Loucy (cell line): ENCODE measurements around the gene PRR23A.

Experiments used
- H2AFZ ChIP-seq: fragments of 200-600 bp; sonication (generic); 2 replicates; pipeline ENCODE4 v1.6.0; 2016; ENCODE audit warnings: antibody characterized with exemption, mild to moderate bottlenecking, low read length, moderate library complexity
- H3F3A ChIP-seq: fragments of 200-600 bp; 2 replicates; pipeline ENCODE4 v1.6.0; 2016; ENCODE audit warnings: antibody characterized with exemption, low read depth, mild to moderate bottlenecking
- H3K27me3 ChIP-seq: fragments of 200-600 bp; sonication (generic); 2 replicates; pipeline ENCODE4 v1.6.1; 2014; ENCODE audit warnings: low read length, mild to moderate bottlenecking; ENCODE audit not compliant: insufficient read depth, poor library complexity, severe bottlenecking
- H3K36me3 ChIP-seq: fragments of 200-600 bp; sonication (generic); 2 replicates; pipeline ENCODE4 v1.6.1; 2016; ENCODE audit warnings: low read length; ENCODE audit not compliant: insufficient read depth
- H3K4me1 ChIP-seq: fragments of 200-600 bp; sonication (generic); 2 replicates; pipeline ENCODE4 v1.5.1; 2014; ENCODE audit warnings: low read length, mild to moderate bottlenecking; ENCODE audit not compliant: insufficient read depth, poor library complexity, severe bottlenecking
- H3K4me2 ChIP-seq: fragments of 200-600 bp; sonication (generic); 2 replicates; pipeline ENCODE4 v1.6.0; 2014; ENCODE audit warnings: antibody characterized with exemption, low read length, low read depth, mild to moderate bottlenecking; ENCODE audit not compliant: poor library complexity, severe bottlenecking
- H3K4me3 ChIP-seq: fragments of 200-600 bp; sonication (generic); 2 replicates; pipeline ENCODE4 v1.5.1; 2014; ENCODE audit warnings: low read length, mild to moderate bottlenecking, mixed read lengths; ENCODE audit not compliant: poor library complexity, severe bottlenecking
- H3K79me2 ChIP-seq: fragments of 200-600 bp; sonication (generic); 2 replicates; pipeline ENCODE4 v1.6.1; 2014; ENCODE audit warnings: low read length; ENCODE audit not compliant: insufficient read depth
- H3K9ac ChIP-seq: fragments of 200-600 bp; sonication (generic); 2 replicates; pipeline ENCODE4 v1.6.0; 2014; ENCODE audit warnings: mild to moderate bottlenecking, low read depth, low read length, moderate library complexity; ENCODE audit not compliant: poor library complexity, severe bottlenecking
- H3K9me2 ChIP-seq: fragments of 200-600 bp; sonication (generic); replicated peaks from 2 replicates; pipeline ENCODE4 v1.6.1; 2016; ENCODE audit warnings: low read depth, low read length, mixed read lengths
- H3K9me3 ChIP-seq: fragments of 200-600 bp; sonication (generic); 2 replicates; pipeline ENCODE4 v1.6.1; 2014; ENCODE audit warnings: mild to moderate bottlenecking, antibody characterized with exemption, low read length, low read depth; ENCODE audit not compliant: insufficient read depth
- H4K20me1 ChIP-seq: fragments of 200-600 bp; sonication (generic); 2 replicates; pipeline ENCODE4 v1.6.0; 2014; ENCODE audit warnings: antibody characterized with exemption, low read length, mild to moderate bottlenecking; ENCODE audit not compliant: insufficient read depth, poor library complexity, severe bottlenecking
- EZH2phosphoT487 ChIP-seq: fragments of 200-600 bp; IDR thresholded peaks from 2 replicates; pipeline ENCODE4 v1.6.1; 2018; ENCODE audit warnings: antibody characterized with exemption, mild to moderate bottlenecking, moderate library complexity, borderline replicate concordance
- TF ChIP-seq, protein P1 (sequence below): fragments of 200-600 bp; sonication (generic); conservative IDR thresholded peaks from 2 replicates; pipeline ENCODE4 v1.5.1; 2014; ENCODE audit warnings: mild to moderate bottlenecking, antibody characterized with exemption, low read length

The PRR23A gene

DNA sequence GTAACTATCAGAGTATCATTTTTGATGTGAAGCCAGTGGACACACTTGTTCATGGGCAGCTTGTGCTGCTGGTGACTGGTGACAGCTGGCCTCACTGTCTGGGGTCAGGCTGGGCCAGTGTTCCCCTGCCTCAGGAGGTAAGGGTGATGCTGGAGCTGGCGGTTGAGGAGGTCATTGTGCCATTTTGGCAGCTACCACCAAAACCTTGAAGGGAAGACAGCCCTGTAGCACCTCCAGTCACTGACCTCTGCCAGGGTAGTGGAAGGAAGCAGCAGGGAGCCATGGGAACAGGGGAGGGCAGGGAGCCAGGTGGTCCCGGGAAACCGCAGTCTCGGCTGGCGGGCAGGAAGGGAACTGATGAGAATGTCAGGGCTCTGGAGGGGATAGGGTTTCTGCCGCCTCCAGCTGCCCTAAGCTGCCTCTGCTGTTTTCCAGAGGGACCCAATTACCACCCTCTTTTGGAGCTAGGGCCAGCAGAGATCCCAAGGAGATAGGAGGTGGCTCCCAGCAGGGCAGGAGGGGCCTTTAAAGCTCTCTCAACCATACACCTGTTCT, 34.2 kb downstream of the PRR23A start:
- Histone ChIP-seq H3K79me2 (no peaks in the 10 kb centered on the region), H3F3A (no peaks in the 10 kb centered on the region), H3K9me2 (no peaks in the 10 kb centered on the region), H4K20me1 (no peaks in the 10 kb centered on the region), H3K4me3 (no peak overlapping the region), H3K9ac (no peak overlapping the region), H3K4me1 (peaks cover 10% of the 10 kb centered on the region), H2AFZ (no peak overlapping the region), H3K9me3 (no peaks in the 10 kb centered on the region), H3K27me3 (no peaks in the 10 kb centered on the region), H3K4me2 (no peak overlapping the region), H3K36me3 (no peaks in the 10 kb centered on the region)
- TF ChIP-seq EZH2phosphoT487: no peak
- TF ChIP-seq, protein P1, sequence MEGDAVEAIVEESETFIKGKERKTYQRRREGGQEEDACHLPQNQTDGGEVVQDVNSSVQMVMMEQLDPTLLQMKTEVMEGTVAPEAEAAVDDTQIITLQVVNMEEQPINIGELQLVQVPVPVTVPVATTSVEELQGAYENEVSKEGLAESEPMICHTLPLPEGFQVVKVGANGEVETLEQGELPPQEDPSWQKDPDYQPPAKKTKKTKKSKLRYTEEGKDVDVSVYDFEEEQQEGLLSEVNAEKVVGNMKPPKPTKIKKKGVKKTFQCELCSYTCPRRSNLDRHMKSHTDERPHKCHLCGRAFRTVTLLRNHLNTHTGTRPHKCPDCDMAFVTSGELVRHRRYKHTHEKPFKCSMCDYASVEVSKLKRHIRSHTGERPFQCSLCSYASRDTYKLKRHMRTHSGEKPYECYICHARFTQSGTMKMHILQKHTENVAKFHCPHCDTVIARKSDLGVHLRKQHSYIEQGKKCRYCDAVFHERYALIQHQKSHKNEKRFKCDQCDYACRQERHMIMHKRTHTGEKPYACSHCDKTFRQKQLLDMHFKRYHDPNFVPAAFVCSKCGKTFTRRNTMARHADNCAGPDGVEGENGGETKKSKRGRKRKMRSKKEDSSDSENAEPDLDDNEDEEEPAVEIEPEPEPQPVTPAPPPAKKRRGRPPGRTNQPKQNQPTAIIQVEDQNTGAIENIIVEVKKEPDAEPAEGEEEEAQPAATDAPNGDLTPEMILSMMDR: no peak

DNA sequence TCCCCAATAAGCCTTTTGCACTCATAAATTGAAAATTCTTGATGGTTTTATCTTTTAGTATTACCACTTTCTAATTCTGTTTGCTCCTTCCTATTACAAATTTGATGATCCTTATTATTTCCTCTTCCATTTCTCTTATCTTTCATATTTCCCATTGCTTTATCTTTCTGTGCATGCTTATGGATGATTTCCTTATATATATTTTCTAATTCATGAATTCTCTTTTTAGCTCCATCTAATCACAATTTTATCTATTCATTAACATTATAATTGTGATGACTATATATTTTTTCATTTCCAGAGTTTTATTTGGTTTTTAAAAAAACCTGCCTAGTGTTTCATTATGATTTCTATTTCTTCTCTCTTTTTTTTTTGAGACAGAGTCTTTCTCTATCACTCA, 41.1 kb downstream of the PRR23A start:
- Histone ChIP-seq H3K9ac (no peak overlapping the region), H3K9me3 (peaks cover 7% of the 10 kb centered on the region; the same call in 1 of the 2 replicates), H3F3A (no peaks in the 10 kb centered on the region), H4K20me1 (no peaks in the 10 kb centered on the region), H3K36me3 (no peaks in the 10 kb centered on the region), H3K4me2 (no peak overlapping the region), H3K4me1 (no peaks in the 10 kb centered on the region), H3K79me2 (no peaks in the 10 kb centered on the region), H3K9me2 (no peaks in the 10 kb centered on the region), H3K27me3 (no peaks in the 10 kb centered on the region), H3K4me3 (no peak overlapping the region), H2AFZ (no peak overlapping the region)
- TF ChIP-seq, protein P1: no peak
- TF ChIP-seq EZH2phosphoT487: no peak

DNA sequence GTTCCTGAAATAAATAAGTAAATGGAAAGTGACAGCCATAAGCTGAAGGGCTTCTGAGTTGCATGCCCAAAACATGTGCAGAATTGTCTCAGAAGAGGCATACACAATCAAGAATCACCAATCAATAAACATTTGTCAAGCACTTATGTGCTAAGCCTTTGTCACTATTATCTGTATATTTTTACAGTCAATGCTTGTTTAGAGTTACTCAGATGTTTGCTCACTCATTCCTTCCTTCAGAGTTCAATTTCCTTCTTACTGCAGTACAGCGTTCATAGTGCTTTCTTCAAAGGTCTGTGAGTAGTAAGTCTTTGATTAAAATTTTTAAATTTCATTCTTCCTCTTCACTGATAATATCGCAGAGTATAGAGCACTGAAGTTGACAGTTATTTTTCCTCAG, 41.8 kb downstream of the PRR23A start:
- H3K27me3 ChIP-seq: no peaks in the 10 kb centered on the region
- no peaks in the 10 kb centered on the region for H4K20me1 ChIP-seq
- H3K79me2 ChIP-seq: no peaks in the 10 kb centered on the region
- H3K9ac ChIP-seq: no peak overlapping the region
- H3K4me1 ChIP-seq: no peaks in the 10 kb centered on the region
- no peak overlapping the region for H3K4me2 ChIP-seq
- TF ChIP-seq, protein P1: no peak
- TF ChIP-seq EZH2phosphoT487: no peak
- no peak overlapping the region for H2AFZ ChIP-seq
- H3F3A ChIP-seq: no peaks in the 10 kb centered on the region
- peaks cover 7% of the 10 kb centered on the region; the same call in 1 of the 2 replicates for H3K9me3 ChIP-seq
- H3K9me2 ChIP-seq: no peaks in the 10 kb centered on the region
- H3K4me3 ChIP-seq: no peak overlapping the region
- no peaks in the 10 kb centered on the region for H3K36me3 ChIP-seq
